AG10803 (cell line): ENCODE measurements around the gene HK2.
A peak's percentile ranks its signal among the peaks of the same experiment; 100 is the strongest.

ENCODE experiments used
- DNase-seq: peaks from one replicate; pipeline ENCODE4 v3.0.0; 2010; ENCODE audit warnings: low read depth
- H3K4me3 ChIP-seq: 2 replicates; pipeline ENCODE4 v1.5.1; 2011; ENCODE audit warnings: mild to moderate bottlenecking, low read length, control low read depth
- TF ChIP-seq, protein P1 (sequence below): conservative IDR thresholded peaks from 2 replicates; pipeline ENCODE4 v1.5.1; 2011; ENCODE audit warnings: mild to moderate bottlenecking, low read length, control low read depth, inconsistent platforms

Gene HK2

GRCh38 chr2:74822771-74823566, 11.0 kb upstream of the HK2 start:
- no peak overlapping the region for H3K4me3 ChIP-seq
- TF ChIP-seq, protein P1, sequence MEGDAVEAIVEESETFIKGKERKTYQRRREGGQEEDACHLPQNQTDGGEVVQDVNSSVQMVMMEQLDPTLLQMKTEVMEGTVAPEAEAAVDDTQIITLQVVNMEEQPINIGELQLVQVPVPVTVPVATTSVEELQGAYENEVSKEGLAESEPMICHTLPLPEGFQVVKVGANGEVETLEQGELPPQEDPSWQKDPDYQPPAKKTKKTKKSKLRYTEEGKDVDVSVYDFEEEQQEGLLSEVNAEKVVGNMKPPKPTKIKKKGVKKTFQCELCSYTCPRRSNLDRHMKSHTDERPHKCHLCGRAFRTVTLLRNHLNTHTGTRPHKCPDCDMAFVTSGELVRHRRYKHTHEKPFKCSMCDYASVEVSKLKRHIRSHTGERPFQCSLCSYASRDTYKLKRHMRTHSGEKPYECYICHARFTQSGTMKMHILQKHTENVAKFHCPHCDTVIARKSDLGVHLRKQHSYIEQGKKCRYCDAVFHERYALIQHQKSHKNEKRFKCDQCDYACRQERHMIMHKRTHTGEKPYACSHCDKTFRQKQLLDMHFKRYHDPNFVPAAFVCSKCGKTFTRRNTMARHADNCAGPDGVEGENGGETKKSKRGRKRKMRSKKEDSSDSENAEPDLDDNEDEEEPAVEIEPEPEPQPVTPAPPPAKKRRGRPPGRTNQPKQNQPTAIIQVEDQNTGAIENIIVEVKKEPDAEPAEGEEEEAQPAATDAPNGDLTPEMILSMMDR: no peak
- peak; percentile 17 for DNase-seq

- H3K4me3 ChIP-seq: no peak overlapping the region
- no peak for DNase-seq
- TF ChIP-seq, protein P1: no peak
Measured at GRCh38 chr2:74824679-74825078, 9.2 kb upstream of the HK2 start.

DNA sequence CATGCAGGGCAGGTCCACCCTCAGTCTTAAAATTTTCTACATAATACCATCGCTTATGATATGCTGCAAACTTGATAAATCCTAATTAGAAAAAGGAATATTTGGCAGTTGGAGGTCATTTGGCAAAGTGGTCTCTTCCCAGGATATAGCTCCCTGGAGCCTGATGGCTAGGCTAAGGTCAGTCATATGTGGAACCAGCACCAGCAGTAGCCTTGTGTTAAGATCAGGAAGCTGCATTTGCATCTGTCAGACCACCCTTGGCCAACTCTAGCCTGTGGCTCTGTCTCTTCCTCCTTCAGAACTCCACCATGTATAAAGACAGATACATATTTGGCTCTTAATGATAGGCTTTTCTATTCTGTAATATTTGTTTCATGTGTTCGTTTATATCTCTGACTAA, 5.4 kb upstream of the HK2 start:
- DNase-seq: no peak
- TF ChIP-seq, protein P1: no peak
- H3K4me3 ChIP-seq: no peak overlapping the region

- H3K4me3 ChIP-seq: no peak overlapping the region
- DNase-seq: peak; percentile 35
- TF ChIP-seq, protein P1: no peak
Measured at GRCh38 chr2:74831693-74832530, 2.0 kb upstream of the HK2 start.

GRCh38 chr2:74834234-74834791, 386 bp downstream of the HK2 start:
- DNase-seq: peak; percentile 11

GRCh38 chr2:74834792-74835755, 1.1 kb downstream of the HK2 start:
- peak; percentile 15 for DNase-seq

More at GRCh38 chr2:74834234-74834791, 386 bp downstream of the HK2 start:
- peak overlapping the region; percentile 86 for H3K4me3 ChIP-seq

More at GRCh38 chr2:74834792-74835755, 1.1 kb downstream of the HK2 start:
- peak overlapping the region; percentile 86 for H3K4me3 ChIP-seq
- TF ChIP-seq, protein P1: no peak
